ENCODE results near the gene ZNF281. TPM values are rescaled to one million over a fixed set of nuclear protein-coding genes. Genes with fewer than 3 reads are reported as not detected.

The ZNF281 gene, protein sequence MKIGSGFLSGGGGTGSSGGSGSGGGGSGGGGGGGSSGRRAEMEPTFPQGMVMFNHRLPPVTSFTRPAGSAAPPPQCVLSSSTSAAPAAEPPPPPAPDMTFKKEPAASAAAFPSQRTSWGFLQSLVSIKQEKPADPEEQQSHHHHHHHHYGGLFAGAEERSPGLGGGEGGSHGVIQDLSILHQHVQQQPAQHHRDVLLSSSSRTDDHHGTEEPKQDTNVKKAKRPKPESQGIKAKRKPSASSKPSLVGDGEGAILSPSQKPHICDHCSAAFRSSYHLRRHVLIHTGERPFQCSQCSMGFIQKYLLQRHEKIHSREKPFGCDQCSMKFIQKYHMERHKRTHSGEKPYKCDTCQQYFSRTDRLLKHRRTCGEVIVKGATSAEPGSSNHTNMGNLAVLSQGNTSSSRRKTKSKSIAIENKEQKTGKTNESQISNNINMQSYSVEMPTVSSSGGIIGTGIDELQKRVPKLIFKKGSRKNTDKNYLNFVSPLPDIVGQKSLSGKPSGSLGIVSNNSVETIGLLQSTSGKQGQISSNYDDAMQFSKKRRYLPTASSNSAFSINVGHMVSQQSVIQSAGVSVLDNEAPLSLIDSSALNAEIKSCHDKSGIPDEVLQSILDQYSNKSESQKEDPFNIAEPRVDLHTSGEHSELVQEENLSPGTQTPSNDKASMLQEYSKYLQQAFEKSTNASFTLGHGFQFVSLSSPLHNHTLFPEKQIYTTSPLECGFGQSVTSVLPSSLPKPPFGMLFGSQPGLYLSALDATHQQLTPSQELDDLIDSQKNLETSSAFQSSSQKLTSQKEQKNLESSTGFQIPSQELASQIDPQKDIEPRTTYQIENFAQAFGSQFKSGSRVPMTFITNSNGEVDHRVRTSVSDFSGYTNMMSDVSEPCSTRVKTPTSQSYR
- 11.0 and 13.8 TPM in 2 replicates for total RNA-seq

DNA sequence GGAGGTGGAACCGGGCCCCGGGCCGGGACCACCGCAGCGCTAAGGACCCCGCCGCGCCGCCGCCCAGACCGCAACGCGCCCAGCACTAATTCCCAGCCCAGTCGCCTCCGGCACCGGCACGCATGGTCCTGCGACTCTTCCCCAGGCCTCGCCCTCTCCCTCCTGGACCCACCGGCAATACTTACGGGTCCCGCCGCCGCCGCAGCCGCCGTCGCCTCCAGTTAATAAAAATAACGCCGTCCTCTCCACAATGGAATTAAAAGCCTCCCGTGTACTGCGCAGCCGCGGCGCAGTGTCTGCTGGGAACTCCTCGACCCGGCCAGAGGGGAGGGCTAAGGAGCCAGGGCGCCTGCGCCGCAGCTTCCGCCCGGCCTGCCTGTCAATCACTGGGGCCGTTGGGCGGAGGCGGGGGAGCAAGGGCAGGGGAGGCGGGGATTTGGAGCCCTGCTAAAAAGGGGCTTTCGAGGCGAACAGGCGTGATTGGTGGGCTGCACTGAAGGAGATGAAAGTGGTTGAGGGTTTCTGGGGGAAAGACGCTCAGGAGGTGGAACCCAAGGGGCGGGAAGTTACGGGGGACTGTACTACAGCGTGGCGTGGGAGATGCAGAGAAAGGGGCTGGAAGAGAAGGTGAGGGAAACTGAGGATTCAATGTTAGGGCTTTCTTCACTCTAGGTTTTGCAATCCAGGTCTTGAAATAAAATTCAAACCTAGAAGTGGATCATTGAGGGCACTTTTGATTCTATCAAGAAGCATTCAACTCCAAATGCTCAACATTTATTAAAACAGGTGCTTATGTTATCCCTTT, at the start of gene ZNF281:
TSS of gene ZNF281 (minus strand) at position 276 of the 805 bp plus-strand sequence. CDS start 331 bp downstream, outside the sequence.

Other genes starting within 250 kb of the ZNF281 start
- 8.6 and 12.6 TPM in 2 replicates for gene KIF14, start 210.7 kb upstream of the ZNF281 start, total RNA-seq

All from myometrial cell (primary cell).